Stimulated activated CD8-positive, alpha-beta memory T cell treated with anti-CD3 and anti-CD28 coated beads, Interleukin-7, amount 100 ng/mL, for 4 hours (primary cell): ENCODE results near the gene VPS52.
"Not testable (repeated sequence)": the region's sequence is repeated elsewhere in the genome, so short reads cannot be mapped to it uniquely, and the experiment has no call there.

Source experiments
- DNase-seq, 2 donors: peaks; one replicate each; pipeline ENCODE4 v3.0.0-alpha.2; 2020; ENCODE audit warnings: low read depth in 2 of 2

The VPS52 gene

DNA sequence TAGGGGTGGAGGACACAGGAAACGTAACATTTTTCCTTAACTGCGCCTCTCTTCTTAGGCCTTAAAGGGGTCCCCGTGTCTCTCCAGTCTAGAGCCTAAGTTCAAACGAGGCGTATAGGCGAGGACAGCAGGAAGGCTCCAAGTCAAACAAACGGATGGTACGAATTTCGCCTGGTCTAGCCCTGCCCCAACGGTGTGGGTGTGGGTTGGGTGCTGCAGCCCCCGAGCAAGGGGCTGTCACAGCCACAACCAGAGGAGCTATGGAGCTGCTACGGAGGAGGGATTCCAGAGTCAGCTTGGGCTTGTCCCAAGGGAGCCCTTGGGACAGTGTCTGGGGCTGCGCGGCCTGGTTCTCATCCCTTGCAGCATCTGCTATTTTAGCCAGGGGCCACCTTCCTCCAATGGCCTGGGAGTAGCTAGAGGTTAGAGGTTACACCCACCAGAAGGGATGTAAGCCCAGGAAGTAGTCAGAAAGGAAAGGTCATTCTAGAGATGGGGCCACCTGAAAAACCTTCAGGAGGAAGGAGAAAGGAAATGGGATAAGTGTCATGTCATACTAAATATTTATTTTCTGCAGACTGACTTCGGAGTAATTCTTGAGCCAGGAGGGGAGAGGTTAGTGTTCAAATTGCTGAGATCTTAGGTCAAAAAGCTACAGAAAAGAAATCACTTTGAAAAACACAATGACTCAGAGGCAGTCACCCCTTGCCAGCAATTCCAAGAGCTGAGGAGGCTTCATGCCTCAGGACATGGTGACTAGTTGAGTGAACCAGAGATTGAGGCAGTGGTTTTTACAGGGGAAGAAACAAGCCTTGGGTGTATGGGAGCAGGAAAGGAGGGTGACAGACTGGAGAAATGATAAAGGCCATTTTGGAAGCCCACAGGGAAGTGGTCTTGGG, 21.7 kb downstream of the VPS52 start:
- DNase-seq, result no peak

DNA sequence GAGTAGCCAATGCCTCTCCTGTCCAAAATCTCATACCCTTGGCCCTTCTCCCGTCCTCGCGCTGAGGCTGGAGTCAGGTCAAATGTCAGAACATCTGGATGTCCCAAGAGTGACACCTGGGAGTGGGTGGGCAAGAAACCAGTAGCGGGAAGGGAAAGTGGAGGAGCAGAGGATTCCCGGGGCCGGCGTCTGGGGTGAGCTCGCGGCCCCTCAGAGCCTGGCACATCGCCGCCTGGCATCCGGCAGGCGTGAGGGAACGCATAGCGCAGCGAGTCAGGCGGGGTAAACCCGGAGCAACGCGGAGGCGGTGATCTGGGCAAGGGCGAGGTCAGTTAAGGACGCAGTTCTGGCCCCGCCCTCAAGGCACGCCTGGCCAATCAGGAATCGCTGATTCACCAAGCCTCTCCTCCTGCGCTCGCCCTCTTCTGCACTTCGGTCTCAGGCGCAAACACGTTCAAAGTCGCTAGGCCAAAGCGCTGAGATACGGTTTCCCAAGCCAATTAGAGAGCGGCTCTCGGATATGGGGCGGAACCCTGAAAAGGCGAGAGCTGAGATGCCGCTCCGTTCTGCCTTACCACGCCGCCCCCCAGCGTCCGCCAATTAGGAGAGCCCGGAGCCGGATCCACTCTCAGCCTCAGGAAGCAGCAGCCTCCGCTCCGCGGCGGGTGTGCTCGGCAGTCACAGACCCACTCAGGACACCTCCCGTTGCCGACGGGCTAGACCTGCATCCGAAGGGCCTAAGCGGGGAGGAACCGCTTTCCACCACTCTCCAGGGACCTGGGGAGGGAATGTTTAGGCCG, 22.5 kb downstream of the VPS52 start:
- peak; percentile 90 to 93 for DNase-seq

DNA sequence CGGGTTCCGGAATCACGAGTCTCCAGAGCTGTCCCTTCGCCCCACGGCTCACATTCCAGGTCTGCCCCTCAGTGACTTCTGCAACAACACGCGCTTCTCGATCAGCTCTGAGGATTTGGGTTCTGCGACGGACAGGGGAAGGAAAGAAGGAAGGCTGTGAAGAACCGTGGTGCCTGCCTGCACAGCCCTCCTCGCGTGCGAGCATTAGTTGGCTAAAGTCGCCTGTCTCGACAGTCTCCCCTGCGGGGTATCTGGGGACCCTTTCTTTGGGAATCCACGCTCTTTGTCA, 23.1 kb downstream of the VPS52 start:
- DNase-seq, result peak in 1 of 2 donors; percentile 8

DNA sequence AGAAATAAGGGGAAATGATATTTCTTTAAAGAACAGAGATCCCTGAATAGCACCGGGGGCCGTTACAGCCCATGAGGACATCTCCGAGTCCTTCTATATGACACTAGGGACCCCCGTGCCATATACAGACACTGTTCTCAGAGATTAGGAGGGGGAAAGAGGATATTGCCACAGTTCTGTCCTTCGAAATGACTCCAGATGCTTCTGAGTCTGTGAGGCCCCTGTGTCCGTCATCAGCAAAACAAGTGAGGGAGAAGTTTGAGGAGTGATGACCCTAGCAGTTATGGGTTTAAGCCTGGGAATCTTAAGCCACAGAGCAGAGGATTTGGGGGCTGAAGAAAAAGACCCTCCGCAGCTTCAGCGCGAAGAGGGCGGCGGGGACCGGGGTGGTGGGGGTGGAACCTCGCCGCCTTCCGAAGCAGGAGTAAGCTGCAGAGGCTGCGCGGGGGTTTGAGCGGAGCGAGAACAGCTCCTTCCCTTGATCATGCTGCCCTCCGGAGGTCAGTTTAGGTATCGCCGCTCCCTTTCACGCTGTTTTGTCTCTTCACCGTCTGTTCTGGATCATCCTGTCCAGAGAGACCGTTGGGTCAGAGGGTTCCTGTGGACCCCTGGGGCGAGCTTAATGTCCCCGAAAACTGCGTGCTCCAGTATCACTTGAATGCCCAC, 23.6 kb downstream of the VPS52 start:
- peak; percentile 86 for DNase-seq

DNA sequence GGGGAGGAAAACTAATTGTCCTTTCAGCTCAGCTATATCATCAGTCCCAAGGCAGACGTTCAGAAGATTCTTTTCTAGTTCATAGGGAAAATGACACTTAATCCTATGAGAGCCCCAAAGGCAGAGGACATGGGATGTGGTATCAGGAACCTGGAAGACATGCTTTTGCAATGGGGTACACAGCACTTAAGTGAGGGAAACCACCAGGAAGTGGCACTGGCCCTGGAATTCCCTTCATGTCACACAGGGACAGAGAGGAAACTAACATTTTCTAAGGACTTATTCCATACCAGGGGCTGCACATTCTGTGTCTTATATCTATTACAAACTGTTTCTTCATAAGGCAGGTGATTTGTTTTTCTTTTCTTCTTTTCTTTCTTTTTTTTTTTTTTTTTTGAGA, 28.2 kb downstream of the VPS52 start:
- DNase-seq, result no peak

DNA sequence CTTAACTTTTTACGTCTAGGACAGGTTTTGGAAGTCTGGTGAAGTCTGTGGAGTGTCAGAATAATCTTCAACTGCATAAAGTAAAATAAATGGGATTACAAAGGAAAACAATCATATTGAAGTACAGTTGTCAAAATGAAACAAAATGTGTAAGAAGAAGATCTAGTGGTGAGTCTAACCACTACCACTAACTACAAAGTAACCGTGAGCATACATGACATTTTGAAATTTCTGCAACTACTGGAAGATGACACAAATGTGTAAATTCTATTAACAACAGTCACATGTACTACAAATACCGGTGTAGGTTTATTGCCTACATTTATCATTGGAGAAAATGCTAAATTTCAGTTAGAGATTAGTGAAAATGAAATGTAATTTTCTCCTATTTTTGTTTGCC, 29.7 kb downstream of the VPS52 start:
- no peak for DNase-seq

DNA sequence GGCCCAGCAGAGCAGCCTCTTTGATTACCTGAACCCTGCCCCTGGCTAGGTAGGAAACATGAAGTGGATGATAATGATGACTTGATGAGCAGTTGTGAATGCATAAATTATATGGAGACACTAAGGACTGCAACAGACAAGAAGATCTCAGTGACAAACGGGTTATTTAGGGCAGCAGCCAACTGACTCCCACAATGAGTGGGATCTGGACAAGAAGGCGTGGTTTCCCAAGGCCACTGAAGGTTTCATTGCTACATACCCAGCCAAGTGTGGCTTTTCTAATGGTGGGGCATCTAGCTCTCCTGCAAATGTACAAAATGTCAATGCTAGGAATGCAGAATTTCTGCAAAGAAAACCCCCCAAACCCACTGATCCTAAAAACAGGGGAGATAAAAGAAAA, 33.9 kb downstream of the VPS52 start:
- DNase-seq, result no peak

DNA sequence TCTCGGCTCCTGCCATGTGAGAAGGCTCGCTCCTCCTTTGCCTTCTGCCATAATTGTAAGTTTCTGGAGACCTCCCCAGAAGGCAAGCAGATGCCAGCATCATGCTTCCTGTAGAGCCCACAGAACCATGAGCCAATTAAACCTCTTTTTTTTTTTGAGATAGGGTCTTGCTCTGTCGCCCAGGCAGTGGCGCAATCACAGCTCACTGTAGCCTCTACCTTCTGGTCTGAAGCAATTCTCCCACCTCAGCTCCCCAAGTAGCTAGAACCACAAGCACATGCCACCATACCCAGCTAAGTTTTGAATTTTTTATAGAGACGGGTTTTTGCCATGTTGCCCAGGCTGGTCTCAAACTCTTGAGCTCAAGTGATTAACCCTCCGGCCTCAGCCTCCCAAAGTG, 34.8 kb downstream of the VPS52 start:
- DNase-seq, result no peak

DNA sequence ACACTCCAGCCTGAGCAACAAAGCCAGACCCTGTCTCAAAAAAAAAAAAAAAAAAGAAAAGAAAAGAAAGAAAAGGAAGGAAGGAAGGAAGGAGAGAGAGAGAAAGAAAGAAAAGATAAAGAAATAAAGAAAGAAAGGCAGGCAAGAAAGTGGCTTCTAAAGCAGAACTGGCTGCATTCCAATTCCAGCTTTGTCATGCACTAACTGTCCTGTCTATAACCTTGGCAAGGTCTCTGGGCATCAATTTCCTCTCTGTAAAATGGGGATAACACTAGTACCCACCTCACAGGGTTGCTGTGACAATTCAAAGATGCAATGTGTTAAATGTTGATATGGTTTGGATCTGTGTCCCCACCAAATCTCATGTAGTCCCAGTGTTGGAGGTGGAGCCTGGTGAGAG, 35.3 kb downstream of the VPS52 start:
- DNase-seq, result no peak

DNA sequence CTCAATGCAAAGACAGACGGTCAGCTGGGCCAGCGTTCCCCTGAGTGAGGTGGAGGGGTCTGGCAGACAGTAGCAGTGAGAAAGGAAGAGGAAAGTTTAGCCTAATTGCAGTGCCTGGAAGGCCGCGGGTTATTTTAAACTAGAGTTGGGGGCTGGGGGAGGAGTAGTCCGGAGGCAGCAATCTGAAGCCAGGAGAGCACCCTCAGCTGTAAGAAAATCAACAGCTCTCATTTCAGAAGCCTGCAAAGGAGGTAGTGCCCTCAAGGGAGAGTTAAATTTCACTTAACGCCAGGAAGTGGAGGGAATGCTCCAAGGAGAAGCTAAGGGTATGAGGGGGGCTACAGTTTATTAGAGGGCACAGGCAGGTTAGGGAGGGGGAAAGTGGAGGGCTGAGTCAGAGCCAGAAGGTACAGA, 36.4 kb downstream of the VPS52 start:
- no peak for DNase-seq

DNA sequence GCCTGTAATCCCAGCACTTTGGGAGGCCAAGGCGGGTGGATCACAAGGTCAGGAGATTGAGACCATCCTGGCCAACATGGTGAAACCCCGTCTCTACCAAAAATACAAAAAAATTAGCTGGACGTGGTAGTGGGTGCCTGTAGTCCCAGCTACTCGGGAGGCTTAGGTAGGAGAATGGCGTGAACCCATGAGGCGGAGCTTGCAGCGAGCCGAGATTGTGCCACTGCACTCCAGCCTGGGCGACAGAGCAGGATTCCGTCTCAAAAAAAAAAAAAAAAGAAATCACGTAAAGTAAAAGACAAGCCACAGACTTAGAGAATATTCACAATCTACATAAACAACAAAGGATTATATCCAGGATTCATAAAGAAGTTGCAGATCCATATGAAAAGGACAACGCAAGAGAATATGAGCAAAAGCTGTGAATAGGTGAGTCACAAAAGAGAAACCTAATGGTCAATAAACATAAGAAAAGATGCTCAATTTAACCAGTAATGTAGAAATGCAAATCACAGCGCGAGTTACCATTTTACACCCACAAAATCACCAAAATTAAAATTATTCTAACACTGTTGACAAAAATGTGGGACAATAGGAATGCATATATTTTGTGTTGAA, 45.1 kb downstream of the VPS52 start:
- DNase-seq, result not testable (repeated sequence)

DNA sequence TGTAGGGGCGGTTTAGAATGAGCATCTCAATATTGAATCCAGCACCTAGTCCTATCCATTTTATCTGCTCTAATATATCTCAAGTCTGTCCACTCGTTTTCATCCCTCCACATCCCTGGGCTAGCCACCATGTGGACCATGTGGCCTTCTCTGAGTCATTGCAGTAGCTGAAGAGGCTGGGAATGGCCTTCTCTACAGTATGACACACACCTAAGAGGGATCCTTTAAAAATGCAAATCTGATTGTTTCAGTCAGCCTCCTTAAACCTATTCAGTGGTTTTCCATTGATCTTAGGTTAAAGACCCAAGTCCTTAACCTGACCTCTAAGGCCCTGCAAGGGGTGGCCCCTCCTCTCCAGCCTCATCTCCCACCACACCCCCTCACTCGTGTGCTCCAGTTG, 54.0 kb downstream of the VPS52 start:
- DNase-seq, result no peak

DNA sequence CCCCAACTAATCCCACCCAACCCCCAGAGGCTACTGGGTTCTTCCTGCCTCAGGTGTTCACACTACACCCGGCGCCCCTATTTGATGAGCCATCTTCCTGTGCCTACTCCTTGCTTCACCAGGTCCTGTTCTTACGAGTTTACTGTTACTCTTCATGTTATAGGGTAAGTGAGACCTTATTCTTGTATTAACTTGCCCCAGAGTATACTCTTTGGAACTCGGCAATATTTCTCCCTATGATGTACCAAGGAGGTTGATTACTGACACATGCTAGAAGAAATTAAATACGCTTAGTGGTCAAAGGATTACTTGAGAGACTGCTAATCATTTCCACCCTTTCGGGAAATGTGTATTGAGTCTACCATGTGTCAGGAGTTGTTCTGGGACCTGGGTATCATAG, 54.4 kb downstream of the VPS52 start:
- DNase-seq, result no peak

DNA sequence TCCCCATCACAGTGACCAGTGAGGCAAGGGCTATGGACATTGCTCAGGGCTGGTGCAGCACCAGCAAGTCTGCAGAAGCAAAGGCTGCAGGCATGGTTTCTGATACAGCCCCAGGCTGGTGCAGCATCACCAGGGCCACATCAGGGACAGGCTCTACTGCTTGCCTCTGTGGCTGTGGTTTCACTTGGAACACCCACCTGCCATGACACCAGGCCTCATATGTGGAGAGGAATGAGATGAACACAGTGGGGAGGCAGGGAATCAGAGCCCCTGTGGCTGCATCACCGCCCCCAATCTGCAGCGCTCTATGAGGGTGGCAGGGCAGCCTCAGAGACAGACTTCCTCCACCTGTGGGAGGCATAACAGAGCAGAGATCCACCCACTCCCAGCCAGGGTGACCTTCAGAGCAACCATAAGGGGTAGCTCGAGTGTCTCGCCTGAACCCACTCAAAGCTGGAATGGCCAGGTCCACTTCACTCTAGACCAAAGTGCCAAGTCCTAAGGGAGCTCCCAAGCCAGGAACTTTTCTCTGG, 55.5 kb downstream of the VPS52 start:
- DNase-seq, result no peak

DNA sequence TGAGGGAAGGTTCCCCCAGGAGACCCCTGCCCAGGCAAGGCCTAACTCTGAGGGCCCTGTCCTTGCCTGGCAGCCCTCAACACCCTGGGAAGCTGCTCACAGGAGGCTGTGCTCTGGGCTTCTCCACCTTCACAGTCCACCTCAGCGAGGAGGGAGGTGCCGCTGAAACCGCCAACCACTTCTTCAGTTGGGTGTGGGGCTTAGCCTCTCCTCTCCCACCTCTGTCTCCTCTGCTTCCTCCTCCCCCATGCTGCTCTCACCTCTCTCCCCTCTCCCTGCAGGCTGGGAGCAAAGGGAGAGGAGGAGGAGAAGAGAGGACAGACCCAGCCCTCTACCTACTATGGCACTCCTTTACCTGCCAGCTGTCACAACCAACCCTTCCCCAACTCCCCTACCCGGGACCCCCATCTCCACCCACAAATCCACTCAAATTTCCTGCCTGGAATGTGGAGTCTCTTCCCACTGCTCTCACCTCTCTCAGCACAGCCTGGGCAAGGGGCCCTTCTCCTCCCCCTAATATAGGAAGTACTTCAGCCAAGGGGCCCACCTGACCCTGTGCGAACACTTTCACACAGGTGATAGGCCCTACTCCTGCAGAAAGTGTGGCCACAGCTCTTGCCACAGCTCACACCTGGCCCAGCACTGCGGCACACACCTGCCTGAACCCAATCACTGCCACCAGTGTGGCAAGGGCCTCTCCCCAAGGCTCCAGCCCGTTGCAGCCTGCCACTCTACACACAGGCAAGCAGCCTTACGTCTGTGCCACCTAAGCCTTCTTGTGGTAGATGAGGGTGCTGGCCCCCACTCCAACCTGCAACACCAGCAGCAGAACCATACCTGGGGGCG, 56.2 kb downstream of the VPS52 start:
- DNase-seq, result no peak

DNA sequence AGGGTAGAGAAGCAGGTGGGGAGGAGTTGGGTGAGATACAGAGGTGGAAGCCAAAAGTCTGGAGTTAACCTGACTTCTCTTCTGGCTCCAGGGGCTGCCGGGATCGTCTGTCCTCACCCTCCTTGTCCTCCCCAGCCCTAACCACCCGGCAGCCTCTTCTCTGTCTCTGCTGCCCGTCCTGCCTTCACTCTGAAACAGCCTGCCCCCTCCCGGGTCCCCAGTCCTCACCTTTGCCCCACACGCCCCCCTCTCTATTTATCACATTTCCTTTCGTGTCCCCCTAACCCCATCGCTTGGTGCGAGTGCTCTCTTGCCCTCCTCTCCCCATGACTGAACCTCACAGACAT, 57.7 kb downstream of the VPS52 start:
- DNase-seq, result no peak

DNA sequence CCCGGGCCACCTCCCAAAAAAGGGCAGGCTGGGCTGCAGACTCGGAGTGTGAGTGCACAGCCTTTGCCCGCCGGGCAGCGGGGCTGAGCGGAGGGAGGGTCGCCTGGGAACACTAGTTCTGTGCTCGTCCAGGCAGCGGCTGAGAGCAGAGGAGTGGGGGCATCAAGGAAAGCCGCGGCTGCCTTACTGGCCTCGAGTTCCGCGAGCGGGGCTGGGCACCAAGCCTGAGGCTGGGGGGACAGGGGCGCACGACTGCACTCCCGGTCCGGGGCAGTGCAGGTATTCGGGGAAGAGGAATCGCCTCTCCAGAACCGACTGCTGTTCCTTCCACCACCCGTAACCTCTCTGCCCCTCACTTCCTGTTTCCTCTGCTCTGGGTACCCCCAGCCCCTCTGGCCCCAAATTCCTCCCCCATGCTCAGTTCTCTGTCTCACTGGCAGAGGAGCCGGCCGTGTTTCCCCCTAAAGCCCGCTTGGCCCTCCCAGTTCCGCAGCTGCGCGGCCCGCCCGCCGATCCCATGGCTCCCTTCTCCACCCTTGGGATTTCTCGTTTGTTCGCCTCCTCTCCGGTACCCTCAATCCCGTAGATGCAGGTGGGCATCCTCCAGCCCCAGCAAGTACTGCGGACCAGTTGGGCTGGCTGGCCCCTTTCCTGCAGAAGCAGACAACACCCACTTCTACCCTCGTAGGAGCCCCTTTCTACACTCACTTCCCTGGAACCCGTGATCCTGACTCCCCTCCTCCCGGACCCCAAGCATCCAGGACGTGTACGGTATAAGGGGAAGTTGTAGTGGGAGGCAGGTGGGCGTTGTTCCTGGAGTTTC, 58.3 kb downstream of the VPS52 start:
- DNase-seq, result no peak

DNA sequence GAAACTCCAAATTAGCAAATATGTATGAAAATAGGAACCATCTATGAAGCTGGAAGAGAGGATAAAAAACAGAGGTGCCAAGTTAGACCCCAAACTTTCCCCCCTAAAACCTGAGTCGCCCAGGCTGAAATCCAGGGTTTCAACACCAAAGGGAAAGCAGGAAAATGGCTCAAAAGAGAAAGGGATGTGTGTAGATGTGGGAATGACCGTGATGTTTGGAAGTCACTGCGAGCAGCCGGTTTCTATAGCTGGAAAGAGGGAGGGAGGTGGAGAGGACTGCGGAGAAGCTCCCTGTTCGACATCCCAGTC, 58.9 kb downstream of the VPS52 start:
- DNase-seq, result no peak

DNA sequence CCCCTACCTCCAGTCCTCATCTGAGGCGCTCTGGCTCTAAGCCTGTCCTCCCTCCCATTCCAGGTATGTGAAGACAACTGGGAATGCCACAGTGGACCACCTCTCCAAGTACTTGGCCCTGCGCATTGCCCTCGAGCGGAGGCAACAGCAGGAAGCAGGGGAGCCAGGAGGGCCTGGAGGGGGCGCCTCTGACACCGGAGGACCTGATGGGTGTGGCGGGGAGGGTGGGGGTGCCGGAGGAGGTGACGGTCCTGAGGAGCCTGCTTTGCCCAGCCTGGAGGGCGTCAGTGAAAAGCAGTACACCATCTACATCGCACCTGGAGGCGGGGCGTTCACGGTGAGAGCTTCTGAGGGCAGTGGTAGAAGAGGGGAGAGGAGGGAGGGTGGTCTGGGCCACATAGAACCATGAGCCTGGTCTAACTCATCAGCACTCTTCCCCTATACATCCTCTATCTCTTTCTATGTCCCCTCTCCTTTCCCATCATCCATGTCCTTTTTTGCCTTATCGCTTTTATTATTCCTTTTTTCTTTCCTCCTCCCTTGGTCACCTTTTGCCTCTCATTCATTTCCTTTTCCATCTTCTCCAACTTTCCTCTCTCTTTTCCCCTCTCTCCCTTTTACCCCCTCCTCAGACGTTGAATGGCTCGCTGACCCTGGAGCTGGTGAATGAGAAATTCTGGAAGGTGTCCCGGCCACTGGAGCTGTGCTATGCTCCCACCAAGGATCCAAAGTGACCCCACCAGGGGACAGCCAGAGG, 59.8 kb downstream of the VPS52 start:
- DNase-seq, result no peak

DNA sequence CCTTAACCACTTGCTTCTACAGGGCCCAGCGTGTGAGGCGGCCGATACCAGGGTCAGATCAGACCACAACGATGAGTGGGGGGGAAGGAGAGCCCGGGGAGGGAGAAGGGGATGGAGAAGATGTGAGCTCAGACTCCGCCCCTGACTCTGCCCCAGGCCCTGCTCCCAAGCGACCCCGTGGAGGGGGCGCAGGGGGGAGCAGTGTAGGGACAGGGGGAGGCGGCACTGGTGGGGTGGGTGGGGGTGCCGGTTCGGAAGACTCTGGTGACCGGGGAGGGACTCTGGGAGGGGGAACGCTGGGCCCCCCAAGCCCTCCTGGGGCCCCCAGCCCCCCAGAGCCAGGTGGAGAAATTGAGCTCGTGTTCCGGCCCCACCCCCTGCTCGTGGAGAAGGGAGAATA, 60.5 kb downstream of the VPS52 start:
- DNase-seq, result no peak
